GM23248 (cell line): ENCODE measurements around the gene GASK1A. TPM values are rescaled to one million over a fixed set of nuclear protein-coding genes. Genes with fewer than 3 reads are reported as not detected.

Experiments used
- DNase-seq: peaks from one replicate; pipeline ENCODE4 v3.0.0-alpha.2; 2015
- H2AFZ ChIP-seq: fragments of 200-600 bp; sonication (generic); 2 replicates; pipeline ENCODE4 v1.6.1; 2016; ENCODE audit warnings: antibody characterized with exemption
- H3F3A ChIP-seq: fragments of 200-600 bp; sonication (generic); 2 replicates; pipeline ENCODE4 v1.6.1; 2016; ENCODE audit warnings: mild to moderate bottlenecking, antibody characterized with exemption, mixed run types; ENCODE audit not compliant: insufficient read depth
- H3K27ac ChIP-seq: fragments of 200-600 bp; sonication (generic); 2 replicates; pipeline ENCODE4 v1.5.1; 2016; ENCODE audit warnings: mild to moderate bottlenecking
- H3K27me3 ChIP-seq: fragments of 200-600 bp; sonication (generic); replicated peaks from 2 replicates; pipeline ENCODE4 v1.6.1; 2016; ENCODE audit warnings: mild to moderate bottlenecking; ENCODE audit not compliant: insufficient read depth
- H3K36me3 ChIP-seq: fragments of 200-600 bp; sonication (generic); 2 replicates; pipeline ENCODE4 v1.6.1; 2016; ENCODE audit warnings: low read depth, mild to moderate bottlenecking
- H3K4me1 ChIP-seq: fragments of 200-600 bp; sonication (generic); 2 replicates; pipeline ENCODE4 v1.6.1; 2016; ENCODE audit warnings: mild to moderate bottlenecking; ENCODE audit not compliant: insufficient read depth
- H3K4me2 ChIP-seq: fragments of 200-600 bp; sonication (generic); one replicate; pipeline ENCODE4 v1.6.1; 2016; ENCODE audit warnings: mild to moderate bottlenecking; ENCODE audit not compliant: unreplicated experiment
- H3K4me3 ChIP-seq: fragments of 200-600 bp; sonication (generic); 2 replicates; pipeline ENCODE4 v1.5.1; 2016; ENCODE audit warnings: mild to moderate bottlenecking
- H3K79me2 ChIP-seq: fragments of 200-600 bp; sonication (generic); 2 replicates; pipeline ENCODE4 v1.6.1; 2016; ENCODE audit warnings: mild to moderate bottlenecking; ENCODE audit not compliant: insufficient read depth
- H3K9ac ChIP-seq: fragments of 200-600 bp; sonication (generic); 2 replicates; pipeline ENCODE4 v1.6.1; 2016; ENCODE audit warnings: mild to moderate bottlenecking
- H3K9me2 ChIP-seq: fragments of 200-600 bp; sonication (generic); 2 replicates; pipeline ENCODE4 v1.6.1; 2016; ENCODE audit warnings: mixed run types, mild to moderate bottlenecking, moderate library complexity; ENCODE audit not compliant: insufficient read depth
- H3K9me3 ChIP-seq: fragments of 200-600 bp; sonication (generic); one replicate; pipeline ENCODE4 v1.6.1; 2017; ENCODE audit warnings: low read depth
- H4K20me1 ChIP-seq: fragments of 200-600 bp; sonication (generic); 2 replicates; pipeline ENCODE4 v1.6.0; 2016; ENCODE audit not compliant: insufficient read depth
- EZH2 ChIP-seq: fragments of 200-600 bp; sonication (generic); IDR thresholded peaks from 2 replicates; pipeline ENCODE4 v1.6.1; 2018; ENCODE audit warnings: antibody characterized with exemption, mild to moderate bottlenecking; ENCODE audit not compliant: insufficient read depth, poor library complexity, severe bottlenecking
- EZH2phosphoT487 ChIP-seq: fragments of 200-600 bp; sonication (generic); IDR thresholded peaks from 2 replicates; pipeline ENCODE4 v1.6.1; 2018; ENCODE audit warnings: antibody characterized with exemption, moderate library complexity, mild to moderate bottlenecking, low read depth; ENCODE audit not compliant: insufficient read depth
- WGBS, 2 experiments: methylation state at CpG; one replicate each; pipeline ENCODE4 v1.1.6; 2015 to 2017; ENCODE audit warnings: low lambda C conversion rate in 2 of 2, low coverage in 1 of 2; ENCODE audit errors: missing lambda C conversion rate in 2 of 2; 5-methylcytosine and 5-hydroxymethylcytosine counted together
- in situ Hi-C: fragments of 300-500 bp; cut with MboI; formaldehyde crosslinking; loops from 2 replicates; pipeline ENCODE4 v1.15.0; 2020
- polyA plus RNA-seq: library from polyadenylated mRNA; unstranded; fragments of >200 nt; fragmentation: Nextera tagmentation; extraction: Ambion mirVana; gene quantifications from 2 replicates; pipeline ENCODE4 v1.2.1, GENCODE V29; 2016
- total RNA-seq: library from RNA; depleted of rRNA; stranded (reverse); fragments of >200 nt; shearing (Covaris generic); gene quantifications from 2 replicates; pipeline ENCODE4 v1.2.3, GENCODE V29; 2014

Gene GASK1A
- total and polyA plus RNA-seq, 2 experiments from 2014 or later = 0.08 to 1.8 TPM

GRCh38 chr3:43015991-43016865, 37.1 kb downstream of the GASK1A start:
- H3K9ac ChIP-seq = no peak overlapping the region
- H3K36me3 ChIP-seq = no peaks in the 10 kb centered on the region
- H4K20me1 ChIP-seq = no peaks in the 10 kb centered on the region
- no peaks in the 10 kb centered on the region for H3K27me3 ChIP-seq
- WGBS, 2 experiments = 82 to 95% methylated on average over 5 of the region's 5 CpGs
- H3K27ac ChIP-seq = no peak overlapping the region
- in situ Hi-C loops = no loop called here
- no peaks in the 10 kb centered on the region for H3K9me2 ChIP-seq
- H3K79me2 ChIP-seq = no peaks in the 10 kb centered on the region
- H2AFZ ChIP-seq = no peak overlapping the region
- H3F3A ChIP-seq = peaks cover 5% of the 10 kb centered on the region; the same call in 1 of the 2 replicates
- H3K9me3 ChIP-seq = no peaks in the 10 kb centered on the region
- TF ChIP-seq EZH2phosphoT487 (no peak), EZH2 (no peak)
- no peak for DNase-seq
- H3K4me3 ChIP-seq = no peak overlapping the region
- H3K4me1 ChIP-seq = peaks cover 13% of the 10 kb centered on the region
- no peak overlapping the region for H3K4me2 ChIP-seq

- in situ Hi-C loops = no loop called here
- WGBS, 2 experiments = 83 to 86% methylated on average over 1 of the region's 1 CpG
Measured at GRCh38 chr3:43017004-43017403, 37.9 kb downstream of the GASK1A start.

GRCh38 chr3:43017593-43018195, 38.6 kb downstream of the GASK1A start:
- Histone ChIP-seq H3K4me3 (no peak overlapping the region), H3F3A (peaks cover 5% of the 10 kb centered on the region; the same call in 1 of the 2 replicates), H3K9me3 (no peaks in the 10 kb centered on the region), H4K20me1 (no peaks in the 10 kb centered on the region), H3K4me2 (no peak overlapping the region), H3K79me2 (no peaks in the 10 kb centered on the region), H3K9me2 (no peaks in the 10 kb centered on the region), H3K4me1 (peaks cover 13% of the 10 kb centered on the region), H3K36me3 (no peaks in the 10 kb centered on the region), H3K27me3 (no peaks in the 10 kb centered on the region), H3K27ac (no peak overlapping the region), H3K9ac (no peak overlapping the region), H2AFZ (no peak overlapping the region)
- no peak for TF ChIP-seq EZH2phosphoT487
- TF ChIP-seq EZH2 = no peak
- no peak for DNase-seq
- 84 to 87% methylated on average over 9 of the region's 9 CpGs for WGBS, 2 experiments
- in situ Hi-C loops = no loop called here

More at GRCh38 chr3:43017004-43017403, 37.9 kb downstream of the GASK1A start:
- Histone ChIP-seq H3K9ac (no peak overlapping the region), H3F3A (peaks cover 5% of the 10 kb centered on the region; the same call in 1 of the 2 replicates), H3K9me2 (no peaks in the 10 kb centered on the region), H3K4me3 (no peak overlapping the region), H2AFZ (no peak overlapping the region), H3K4me1 (peaks cover 13% of the 10 kb centered on the region), H3K79me2 (no peaks in the 10 kb centered on the region), H3K27ac (no peak overlapping the region), H4K20me1 (no peaks in the 10 kb centered on the region), H3K9me3 (no peaks in the 10 kb centered on the region), H3K4me2 (no peak overlapping the region), H3K36me3 (no peaks in the 10 kb centered on the region), H3K27me3 (no peaks in the 10 kb centered on the region)
- DNase-seq = no peak
- TF ChIP-seq EZH2 (no peak), EZH2phosphoT487 (no peak)

- 92% methylated on average over 2 of the region's 2 CpGs for WGBS, 2 experiments
- Histone ChIP-seq H3K9me3 (no peaks in the 10 kb centered on the region), H3K9ac (no peak overlapping the region), H3K27me3 (no peaks in the 10 kb centered on the region), H3K27ac (no peak overlapping the region), H4K20me1 (no peaks in the 10 kb centered on the region), H3K36me3 (no peaks in the 10 kb centered on the region), H2AFZ (no peak overlapping the region), H3K9me2 (no peaks in the 10 kb centered on the region), H3K4me3 (no peak overlapping the region), H3K4me1 (peaks cover 13% of the 10 kb centered on the region), H3K79me2 (no peaks in the 10 kb centered on the region), H3F3A (peaks cover 5% of the 10 kb centered on the region; the same call in 1 of the 2 replicates), H3K4me2 (no peak overlapping the region)
- no peak for DNase-seq
- in situ Hi-C loops = no loop called here
- TF ChIP-seq EZH2phosphoT487 (no peak), EZH2 (no peak)
Measured at GRCh38 chr3:43018246-43018645, 39.1 kb downstream of the GASK1A start.
